Pancreas (tissue), 10 donors: ENCODE data around the gene PRRC1. TPM values are rescaled to one million over a fixed set of nuclear protein-coding genes. Genes with fewer than 3 reads are reported as not detected.

Source experiments
- ATAC-seq, 4 donors: fragments of 200-7000 bp; cut with Tn5 transposase; one replicate each; pipeline versions ENCODE4 v1.8.0 to v1.9.1; 2020; ENCODE audit warnings: mild to moderate bottlenecking in 4 of 4, moderate library complexity in 4 of 4
- DNase-seq, 6 donors: peaks; one replicate each; pipeline ENCODE4 v3.0.0-alpha.2; 2020
- FAIRE-seq: peaks from 2 replicates; lab custom pipeline; 2012; peaks lifted over from hg19 to GRCh38; lab: Jason Lieb, UNC
- H3K27ac ChIP-seq, 4 donors: fragments of 200-600 bp; sonication (generic); 1 replicate in 3 of 4; 2 replicates in 1 of 4; pipeline versions ENCODE4 v1.5.0 to v1.8.0; 2020
- H3K27me3 ChIP-seq, 4 donors: fragments of 200-600 bp; one replicate each; pipeline ENCODE4 v1.8.0; 2021
- H3K36me3 ChIP-seq, 3 donors: fragments of 200-600 bp; sonication (generic) in 1 of 3; one replicate each; pipeline versions ENCODE4 v1.5.0 to v1.8.0; 2020 to 2021
- H3K4me1 ChIP-seq, 3 donors: fragments of 200-600 bp; one replicate each; pipeline ENCODE4 v1.8.0; 2021
- H3K4me3 ChIP-seq, 4 donors: fragments of 200-600 bp; sonication (generic) in 2 of 4; one replicate each; pipeline versions ENCODE4 v1.5.0 to v1.8.0; 2020 to 2021
- H3K9me3 ChIP-seq, 4 donors: fragments of 200-600 bp; one replicate each; pipeline ENCODE4 v1.8.0; 2021
- WGBS, 2 donors: extraction: QIAGEN DNeasy Blood & Tissue Kit; methylation state at CpG; one replicate each; pipeline ENCODE4 v1.1.7; 2013; 5-methylcytosine and 5-hydroxymethylcytosine counted together
- intact Hi-C, 3 donors: fragments of 100-400 bp; cut with DNase I; formaldehyde crosslinking; loops; one replicate each; pipeline versions ENCODE4 v1.11.1 to v1.14.2; 2022
- polyA plus RNA-seq, 2 donors: library from polyadenylated mRNA; stranded (reverse); fragments of 200-250 nt; gene quantifications; one replicate each; pipeline ENCODE4 v1.2.3, GENCODE V29; 2013
- total RNA-seq, 6 donors: library from RNA; stranded (reverse); fragmentation: NEBNext Ultra II Directional in 4 of 6; extraction: Animal tissue kit (Norgen Biotek cat#: 25700) in 4 of 6; gene quantifications; one replicate each; pipeline versions ENCODE4 v1.2.1 to v1.2.4, GENCODE V29; 2021 to 2023
- TF ChIP-seq, protein P1 (sequence below), 4 donors: fragments of 200-600 bp; sonication (generic) in 3 of 4; IDR thresholded peaks; one replicate each; pipeline versions ENCODE4 v1.5.0 to v1.8.0; 2021; ENCODE audit warnings: antibody characterized with exemption in 4 of 4
- donor health status: healthy with polysubstance abuse.
- donor health status: DM: no; HTN: no; CAD: no; lungs with moderate emphysema.
- donor health status: DM: no; HTN: no; CAD: no.
- donor health status: control.
- donor health status: control.
- donor health status: Bipolar disorder and iron deficiency.
- donor health status: DM: yes; HTN: yes; CAD: no.
- donor health status: DM: no; HTN: no; CAD: no.
- donor health status: DM: no; HTN: no; CAD: no.
- donor health status: DM: yes; HTN: yes; CAD: no.

The PRRC1 gene
- total and polyA plus RNA-seq, 8 donors = 17.7 to 46.7 (median 30.7) TPM

DNA sequence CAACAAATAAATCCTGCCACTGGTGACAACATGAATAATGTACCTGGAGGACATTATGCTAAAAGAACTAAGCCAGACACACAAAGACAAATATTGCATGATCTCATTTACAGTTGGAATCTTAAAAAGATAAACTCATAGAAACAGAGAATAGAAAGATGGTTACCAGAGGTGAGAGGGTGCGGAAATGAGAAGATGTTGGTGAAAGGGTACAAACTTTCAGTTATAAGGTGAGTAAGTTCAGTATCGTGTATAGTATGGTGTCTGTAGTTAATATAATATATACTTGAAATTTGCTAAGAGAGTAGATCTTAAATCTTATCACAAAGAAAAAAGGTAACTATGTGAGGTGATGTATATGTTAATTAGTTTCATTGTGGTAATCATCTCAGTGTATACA lies 63.3 kb downstream of the PRRC1 start:
- TF ChIP-seq, protein P1, sequence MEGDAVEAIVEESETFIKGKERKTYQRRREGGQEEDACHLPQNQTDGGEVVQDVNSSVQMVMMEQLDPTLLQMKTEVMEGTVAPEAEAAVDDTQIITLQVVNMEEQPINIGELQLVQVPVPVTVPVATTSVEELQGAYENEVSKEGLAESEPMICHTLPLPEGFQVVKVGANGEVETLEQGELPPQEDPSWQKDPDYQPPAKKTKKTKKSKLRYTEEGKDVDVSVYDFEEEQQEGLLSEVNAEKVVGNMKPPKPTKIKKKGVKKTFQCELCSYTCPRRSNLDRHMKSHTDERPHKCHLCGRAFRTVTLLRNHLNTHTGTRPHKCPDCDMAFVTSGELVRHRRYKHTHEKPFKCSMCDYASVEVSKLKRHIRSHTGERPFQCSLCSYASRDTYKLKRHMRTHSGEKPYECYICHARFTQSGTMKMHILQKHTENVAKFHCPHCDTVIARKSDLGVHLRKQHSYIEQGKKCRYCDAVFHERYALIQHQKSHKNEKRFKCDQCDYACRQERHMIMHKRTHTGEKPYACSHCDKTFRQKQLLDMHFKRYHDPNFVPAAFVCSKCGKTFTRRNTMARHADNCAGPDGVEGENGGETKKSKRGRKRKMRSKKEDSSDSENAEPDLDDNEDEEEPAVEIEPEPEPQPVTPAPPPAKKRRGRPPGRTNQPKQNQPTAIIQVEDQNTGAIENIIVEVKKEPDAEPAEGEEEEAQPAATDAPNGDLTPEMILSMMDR (IDR thresholded peaks at IDR 0.05) = no peak
- H3K27ac ChIP-seq = no peak overlapping the region
- no peak overlapping the region for H3K4me3 ChIP-seq
- no peaks in the 10 kb centered on the region for H3K36me3 ChIP-seq
- no peaks in the 10 kb centered on the region for H3K9me3 ChIP-seq
- intact Hi-C loops = no loop called here
- no peaks in the 10 kb centered on the region for H3K27me3 ChIP-seq
- ATAC-seq = no peak
- DNase-seq = no peak
- no peak for FAIRE-seq
- H3K4me1 ChIP-seq = no peaks in the 10 kb centered on the region
- 90 to 93% methylated on average over 2 of the region's 2 CpGs for WGBS, 2 donors

- DNase-seq = no peak
- TF ChIP-seq, protein P1 (IDR thresholded peaks at IDR 0.05) = no peak
- no peak for FAIRE-seq
- no peaks in the 10 kb centered on the region for H3K4me1 ChIP-seq
- intact Hi-C loops = no loop called here
- H3K4me3 ChIP-seq = no peak overlapping the region
- no peaks in the 10 kb centered on the region for H3K9me3 ChIP-seq
- no peaks in the 10 kb centered on the region for H3K36me3 ChIP-seq
- 96 to 98% methylated on average over 2 of the region's 2 CpGs for WGBS, 2 donors
- H3K27me3 ChIP-seq = no peaks in the 10 kb centered on the region
- no peak for ATAC-seq
- H3K27ac ChIP-seq = no peak overlapping the region
These were observed 64.0 kb downstream of the PRRC1 start for GRCh38 chr5:127581450-127581849.

DNA sequence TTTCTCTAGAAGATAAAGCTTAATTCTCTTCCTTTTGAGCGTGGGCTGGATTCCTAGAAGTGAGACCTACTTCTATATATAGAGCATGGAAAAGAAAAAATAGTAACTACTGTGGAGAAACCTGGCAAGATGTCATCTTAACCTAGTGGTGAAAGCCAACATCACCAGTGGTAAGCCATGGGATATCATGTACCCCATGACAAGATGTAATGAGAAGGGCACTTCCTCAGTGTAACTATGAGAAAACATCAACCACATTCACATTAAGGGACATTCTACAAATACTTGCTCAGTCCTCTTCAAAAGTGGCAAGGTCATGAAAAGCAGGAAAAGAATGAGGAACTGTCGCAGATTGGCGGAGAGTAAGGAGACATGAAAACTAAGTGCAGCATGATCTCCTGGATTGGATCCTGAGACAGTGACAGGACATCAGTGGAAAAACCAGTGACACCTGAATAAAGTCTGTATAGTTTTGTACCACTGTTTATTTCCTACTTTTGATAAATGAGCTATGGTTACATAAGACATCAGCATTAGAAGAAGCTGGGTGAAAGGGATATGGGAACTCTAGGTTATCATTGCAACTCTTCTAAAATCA lies 65.4 kb downstream of the PRRC1 start:
- 49 to 65% methylated on average over 3 of the region's 3 CpGs for WGBS, 2 donors
- no peaks in the 10 kb centered on the region for H3K4me1 ChIP-seq
- no peak overlapping the region for H3K27ac ChIP-seq
- TF ChIP-seq, protein P1 (IDR thresholded peaks at IDR 0.05) = no peak
- no peak for DNase-seq
- H3K27me3 ChIP-seq = no peaks in the 10 kb centered on the region
- no peak for FAIRE-seq
- no peak overlapping the region for H3K4me3 ChIP-seq
- H3K36me3 ChIP-seq = no peaks in the 10 kb centered on the region
- H3K9me3 ChIP-seq = no peaks in the 10 kb centered on the region
- no peak for ATAC-seq
- intact Hi-C loops = no loop called here

- 81 to 84% methylated on average over 1 of the region's 1 CpG for WGBS, 2 donors
- FAIRE-seq = no peak
These were observed 66.4 kb downstream of the PRRC1 start for GRCh38 chr5:127583866-127584265.

GRCh38 chr5:127585661-127586060 lies 68.2 kb downstream of the PRRC1 start:
- WGBS, 2 donors = 84 to 85% methylated on average over 3 of the region's 3 CpGs
- H3K27ac ChIP-seq = no peak overlapping the region
- no peaks in the 10 kb centered on the region for H3K36me3 ChIP-seq
- TF ChIP-seq, protein P1 (IDR thresholded peaks at IDR 0.05) = no peak
- DNase-seq (no peak), ATAC-seq (no peak), FAIRE-seq (no peak)
- no peaks in the 10 kb centered on the region for H3K4me1 ChIP-seq
- no peak overlapping the region for H3K4me3 ChIP-seq
- H3K27me3 ChIP-seq = no peaks in the 10 kb centered on the region
- intact Hi-C loops = no loop called here
- H3K9me3 ChIP-seq = no peaks in the 10 kb centered on the region

More at GRCh38 chr5:127583866-127584265, 66.4 kb downstream of the PRRC1 start:
- no peaks in the 10 kb centered on the region for H3K27me3 ChIP-seq
- no peaks in the 10 kb centered on the region for H3K4me1 ChIP-seq
- no peaks in the 10 kb centered on the region for H3K9me3 ChIP-seq
- ATAC-seq (no peak), DNase-seq (no peak)
- no peak overlapping the region for H3K4me3 ChIP-seq
- no peak overlapping the region for H3K27ac ChIP-seq
- H3K36me3 ChIP-seq = no peaks in the 10 kb centered on the region
- TF ChIP-seq, protein P1 (IDR thresholded peaks at IDR 0.05) = no peak
- intact Hi-C loops = no loop called here
